Suppressor macrophage (primary cell): ENCODE data around the gene GINS1.
"Not testable (repeated sequence)": the region's sequence is repeated elsewhere in the genome, so short reads cannot be mapped to it uniquely, and the experiment has no call there.

ENCODE experiments used
- DNase-seq, 4 experiments: peaks; one replicate each; pipeline ENCODE4 v3.0.0-alpha.2; 2020 to 2022

GINS1 gene

DNA sequence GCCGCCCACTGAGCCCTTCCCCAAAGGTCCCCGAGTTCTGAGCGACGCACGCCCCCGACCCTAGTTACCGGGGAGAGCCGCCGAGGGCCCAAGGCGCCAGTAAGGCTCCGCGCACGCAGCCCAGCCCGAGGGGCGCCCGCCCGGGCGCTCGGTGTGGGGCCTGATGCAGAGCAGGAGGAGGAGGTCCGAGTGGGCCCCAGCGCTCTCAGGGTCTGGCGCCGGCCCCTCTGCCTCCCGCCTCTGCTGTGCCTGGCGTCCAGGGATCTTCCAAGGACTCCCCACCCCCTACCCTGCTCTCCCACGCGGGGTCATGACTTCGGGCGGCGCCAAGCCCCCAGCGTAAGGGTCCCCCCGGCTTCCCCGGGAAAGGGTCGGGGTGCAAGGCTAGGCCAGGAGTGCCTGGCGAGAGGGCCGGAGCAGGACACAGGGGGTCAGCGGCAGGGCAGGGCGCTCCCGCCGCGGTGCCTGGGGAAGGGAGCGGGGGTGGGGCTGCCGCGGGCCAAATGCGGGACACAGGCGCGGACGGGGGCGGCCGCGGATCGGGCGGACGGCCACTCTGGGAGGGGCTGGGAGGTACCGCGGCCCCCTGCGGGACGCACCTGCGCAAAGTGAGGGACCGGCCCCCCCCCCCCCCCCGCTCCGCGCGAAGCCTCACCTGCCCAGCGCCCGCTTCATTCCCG lies 17.5 kb upstream of the GINS1 start:
- DNase-seq = peak; percentile 16 to 66 (median 48)

DNA sequence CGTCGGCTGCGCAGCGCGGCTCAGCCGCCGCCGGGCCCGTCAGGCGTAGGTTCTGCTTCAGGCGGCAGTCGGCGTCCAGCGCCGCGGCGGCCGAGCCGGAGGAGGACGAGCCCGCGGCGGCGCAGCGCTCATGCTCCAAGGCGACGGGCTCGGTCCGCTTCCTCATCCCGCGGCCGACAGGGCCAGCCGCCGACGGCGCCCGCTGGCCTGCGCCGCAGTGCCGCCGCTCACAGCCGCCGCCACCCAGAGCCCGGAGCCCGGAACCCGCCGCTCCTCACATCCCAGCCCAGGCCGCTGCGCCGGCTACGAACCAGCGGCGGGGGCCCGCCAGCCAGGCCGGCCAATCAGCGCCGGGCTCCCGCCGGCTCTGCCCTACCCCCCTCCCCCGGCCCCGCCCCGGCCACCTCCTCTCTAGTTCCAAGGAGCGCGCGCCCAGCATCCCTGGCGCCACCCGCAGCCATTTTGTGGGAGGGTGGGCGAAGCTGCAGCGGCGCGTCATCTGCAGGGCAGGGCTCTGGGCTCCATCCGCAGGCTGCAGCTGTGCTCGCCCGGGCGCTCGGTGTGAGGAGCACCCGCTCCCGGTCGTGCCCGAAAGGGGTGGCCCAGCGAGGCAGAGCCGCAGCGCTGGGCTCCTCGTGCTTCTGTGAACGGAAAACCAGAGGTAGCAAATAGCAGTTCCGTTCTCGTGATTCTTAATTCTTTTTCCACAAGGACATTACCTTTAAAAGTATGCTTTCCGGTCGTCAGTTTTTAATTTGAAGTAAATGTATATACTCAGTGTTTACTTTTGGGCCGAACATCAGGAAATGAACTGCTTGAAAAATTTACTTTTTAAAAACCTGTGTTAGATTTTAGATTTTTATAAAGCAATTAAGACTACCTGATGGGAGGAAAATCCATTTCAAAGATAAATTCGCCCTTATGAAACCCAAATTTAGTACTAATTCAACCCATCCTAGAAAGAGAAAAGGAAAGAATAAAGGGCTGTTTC lies 16.6 kb upstream of the GINS1 start, which contains the start of gene ABHD12:
Gene ABHD12 (minus strand): TSS at position 298 of the 991 bp plus-strand sequence. CDS start 132 bp downstream, at position 166.
- DNase-seq = peak; percentile 97 to 99 (median 98)

DNA sequence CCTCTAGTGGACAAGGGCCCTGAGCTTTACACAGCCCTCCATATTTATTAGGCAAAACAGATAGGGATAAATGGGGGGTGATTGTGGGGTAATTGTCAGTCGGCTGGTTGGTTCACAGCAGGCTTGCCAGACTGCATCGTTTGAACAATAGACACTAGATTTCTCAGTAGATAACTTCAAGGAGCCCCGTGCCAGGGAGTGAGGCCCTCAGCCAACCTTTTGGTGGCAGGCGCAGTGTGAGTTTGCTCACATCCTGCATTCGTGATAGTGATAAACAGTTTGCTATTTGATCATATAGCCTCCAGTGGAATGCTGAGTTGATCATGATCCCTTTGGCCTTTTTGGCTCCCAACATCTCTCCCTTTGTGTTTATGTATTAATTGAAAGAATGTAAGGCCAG lies 13.2 kb upstream of the GINS1 start:
- DNase-seq = no peak

DNA sequence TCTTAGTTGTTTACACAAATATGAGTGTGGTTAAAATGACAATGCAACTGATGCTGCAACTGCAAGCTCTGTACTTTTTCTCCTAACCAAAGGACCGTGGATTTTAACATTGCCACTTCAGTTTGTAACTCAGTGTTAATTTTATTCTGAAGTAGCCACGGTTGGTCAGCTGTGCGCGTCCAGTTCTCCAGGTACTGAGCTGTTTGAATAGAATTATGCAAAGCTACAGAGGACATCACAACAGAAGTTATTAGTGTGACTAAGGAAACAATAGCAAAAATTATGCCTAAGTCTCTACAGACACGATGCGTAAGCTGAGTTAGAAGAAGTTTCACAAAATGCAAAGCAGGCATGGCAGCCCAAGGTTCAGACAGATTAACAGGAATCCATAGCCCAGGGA lies 12.5 kb upstream of the GINS1 start:
- no peak for DNase-seq

DNA sequence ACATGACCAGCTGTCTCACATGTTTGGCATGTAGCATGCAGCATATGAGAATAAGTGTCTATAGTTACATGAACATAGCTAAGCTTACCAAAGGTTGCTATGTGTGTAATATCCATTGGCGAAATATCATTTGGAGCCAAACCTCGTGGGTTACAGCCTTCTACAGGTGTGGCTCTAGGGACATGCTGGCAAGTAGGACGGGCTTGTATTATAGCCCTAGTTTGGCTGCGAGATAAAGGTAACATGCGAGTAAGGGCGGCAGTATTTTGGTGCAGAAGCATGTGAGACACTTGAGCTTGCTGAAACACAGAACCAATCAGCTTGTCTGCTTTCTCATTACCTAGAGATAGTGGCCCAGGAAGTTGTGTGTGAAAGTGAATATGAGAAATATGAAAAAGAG lies 10.4 kb upstream of the GINS1 start:
- no peak for DNase-seq

DNA sequence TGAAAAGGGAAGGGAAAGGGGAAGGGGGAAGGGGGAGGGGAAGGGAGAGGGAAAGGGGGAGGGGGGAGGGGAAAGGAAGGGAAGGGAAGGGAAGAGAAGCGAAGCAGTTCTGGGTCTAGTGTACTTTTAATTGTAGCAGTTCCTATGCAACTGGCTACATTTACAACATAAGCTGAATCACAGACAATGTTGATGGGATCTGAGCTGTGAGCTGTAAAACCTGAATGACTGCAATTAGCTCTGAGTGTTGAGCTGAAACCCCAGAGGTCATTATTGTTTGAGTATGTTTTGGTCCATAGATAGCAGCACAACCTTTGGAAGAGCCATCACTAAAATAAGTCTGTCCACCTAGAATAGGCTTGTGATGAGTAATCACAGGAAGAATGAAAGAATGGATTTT lies 9.7 kb upstream of the GINS1 start:
- DNase-seq = peak in 3 of 4 experiments; percentile 22 to 53 (median 24)

DNA sequence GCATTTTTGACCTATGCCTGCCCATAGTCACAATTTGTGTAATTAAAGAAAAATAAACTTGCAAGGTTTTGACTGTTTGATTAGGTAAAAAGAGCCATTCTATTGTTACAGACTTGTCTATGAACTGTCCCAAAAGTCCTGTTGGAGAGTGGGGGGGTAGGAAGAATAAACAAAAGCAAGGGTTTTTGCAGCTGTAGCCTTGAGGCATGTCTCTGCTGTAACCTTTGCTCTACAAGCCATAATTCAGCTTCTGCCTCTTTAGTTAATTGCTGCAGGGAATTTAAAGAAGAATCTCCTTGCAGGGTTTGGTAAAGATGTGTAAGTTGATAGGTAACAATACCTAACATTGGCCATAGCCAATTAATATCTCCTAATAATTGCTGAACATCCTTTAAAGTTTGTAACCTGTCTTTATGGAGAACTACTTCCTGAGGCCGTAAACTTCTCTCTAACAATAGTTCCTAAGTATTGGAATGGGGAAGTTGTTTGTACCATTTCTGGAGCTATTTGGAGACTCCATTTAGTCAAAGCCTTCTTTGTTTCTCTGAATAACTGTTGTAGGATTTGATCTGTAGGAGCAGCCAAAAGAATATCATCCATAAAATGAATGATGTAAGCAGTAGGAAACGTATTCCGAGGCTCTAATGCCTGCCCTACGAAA lies 9.0 kb upstream of the GINS1 start:
- DNase-seq = peak in 2 of 4 experiments; percentile 47 to 48

DNA sequence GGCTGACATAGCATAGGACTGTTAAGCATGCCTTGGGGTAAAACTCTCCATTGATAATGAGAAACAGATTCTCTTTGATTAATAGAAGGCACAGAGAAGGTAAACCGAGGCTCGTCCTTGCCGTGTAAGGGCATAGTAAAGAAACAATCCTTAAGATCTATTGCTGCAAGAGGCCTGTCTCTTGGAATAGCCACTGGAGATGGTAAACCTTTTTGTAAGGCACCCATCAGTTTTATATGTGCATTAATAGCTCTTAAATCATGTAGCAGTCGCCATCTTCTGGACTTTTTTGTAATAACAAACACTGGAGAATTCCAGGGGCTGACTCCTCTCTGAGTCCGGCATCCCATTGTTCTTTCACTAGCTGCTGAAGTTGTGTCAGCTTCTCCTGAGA lies 8.4 kb upstream of the GINS1 start:
- DNase-seq = peak; percentile 54 to 82 (median 77)

DNA sequence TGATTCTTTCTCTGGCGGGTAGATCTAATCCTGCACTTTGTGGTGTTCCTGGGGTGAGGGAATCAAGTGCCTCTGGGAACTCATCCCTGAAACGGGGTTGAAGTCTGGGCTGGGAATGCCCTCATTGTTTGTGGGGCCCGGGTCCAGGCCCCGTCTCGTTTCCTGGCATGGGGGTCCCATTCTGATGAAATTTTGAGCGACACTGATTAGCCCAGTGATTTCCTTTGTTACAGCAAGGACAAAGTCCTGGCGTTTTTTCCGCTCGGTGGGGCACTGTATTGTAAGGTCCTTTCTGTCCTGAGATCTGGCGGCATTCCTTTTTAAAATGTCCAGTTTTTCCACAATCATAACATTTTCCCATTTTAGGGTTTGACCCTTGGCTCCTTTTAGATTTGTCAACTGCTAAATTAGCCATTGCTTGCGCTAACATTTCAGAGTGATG lies 7.2 kb upstream of the GINS1 start:
- DNase-seq = not testable (repeated sequence)

DNA sequence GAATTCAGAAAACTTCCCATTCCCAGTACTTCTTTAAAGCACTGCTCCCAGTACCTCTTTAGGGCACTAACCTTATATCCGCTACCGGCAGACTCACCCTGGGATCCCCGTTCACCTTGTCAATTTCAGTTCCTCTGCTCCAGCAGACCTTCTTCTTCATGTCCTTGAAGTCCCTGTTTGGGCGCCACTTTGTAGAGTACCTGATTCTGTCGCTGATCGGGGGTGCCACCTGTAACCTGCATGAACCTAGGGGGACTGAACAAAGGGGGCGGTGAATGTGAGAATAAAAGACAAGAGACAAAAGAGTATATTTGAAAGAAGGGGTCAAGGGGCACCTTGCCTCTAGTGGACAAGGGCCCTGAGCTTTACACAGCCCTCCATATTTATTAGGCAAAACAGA lies 4.9 kb upstream of the GINS1 start:
- DNase-seq = peak in 1 of 4 experiments; percentile 24

DNA sequence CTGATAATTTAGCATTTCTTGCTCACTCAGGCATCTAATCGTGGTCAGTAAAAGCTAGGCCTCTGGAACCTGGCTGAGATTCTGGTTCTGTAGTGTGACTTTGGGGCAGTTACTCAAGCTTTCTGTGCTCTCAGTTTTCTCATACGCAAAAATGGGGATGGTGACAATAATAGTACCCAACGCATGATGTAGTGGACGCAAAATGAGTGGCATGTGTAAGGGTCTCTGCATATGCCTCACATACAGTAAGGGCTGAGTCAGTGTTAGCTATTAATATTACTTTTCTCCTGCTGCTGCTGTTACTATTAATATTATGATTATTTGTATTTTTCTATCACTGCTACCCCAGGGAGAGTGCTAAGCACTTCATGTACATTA lies 686 bp downstream of the GINS1 start:
- DNase-seq = no peak

DNA sequence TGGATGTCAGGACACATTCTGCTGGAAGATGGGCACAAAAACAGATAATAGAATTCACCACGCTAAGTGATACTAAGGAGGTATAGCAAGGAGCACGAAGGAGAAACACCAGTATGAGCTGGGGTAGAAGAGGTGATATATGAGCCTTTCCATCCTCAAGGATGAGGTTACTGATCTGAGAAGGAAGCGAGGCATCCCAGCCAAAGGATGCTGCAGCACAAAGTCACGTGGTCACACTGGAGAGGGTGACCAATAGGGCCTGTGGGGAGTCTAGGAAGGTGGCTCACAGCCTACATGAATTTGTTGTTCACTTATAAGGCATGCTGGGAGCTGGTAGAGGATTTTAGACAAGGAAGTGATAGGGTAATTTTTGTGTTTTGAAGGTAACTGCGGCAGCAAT lies 1.4 kb downstream of the GINS1 start:
- no peak for DNase-seq

DNA sequence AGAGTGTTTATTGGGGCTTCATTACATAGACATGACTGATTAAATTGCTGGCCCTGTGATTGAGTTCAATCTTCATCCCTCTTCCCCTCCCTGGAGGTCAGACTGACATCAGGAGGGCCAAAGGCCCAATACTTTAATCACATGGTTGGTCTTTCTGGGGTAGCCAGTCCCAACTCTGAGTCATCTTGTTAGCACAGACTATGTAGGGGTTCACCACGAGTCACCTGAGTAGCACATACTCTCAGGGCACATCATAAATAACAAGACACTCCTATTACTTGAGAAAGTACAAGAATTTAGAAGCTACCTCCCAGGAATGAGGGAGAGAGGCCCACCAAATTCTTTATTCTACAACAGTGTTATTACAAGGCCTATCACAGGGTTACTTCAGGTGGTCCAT lies 11.3 kb downstream of the GINS1 start:
- peak; percentile 24 to 61 (median 52) for DNase-seq

DNA sequence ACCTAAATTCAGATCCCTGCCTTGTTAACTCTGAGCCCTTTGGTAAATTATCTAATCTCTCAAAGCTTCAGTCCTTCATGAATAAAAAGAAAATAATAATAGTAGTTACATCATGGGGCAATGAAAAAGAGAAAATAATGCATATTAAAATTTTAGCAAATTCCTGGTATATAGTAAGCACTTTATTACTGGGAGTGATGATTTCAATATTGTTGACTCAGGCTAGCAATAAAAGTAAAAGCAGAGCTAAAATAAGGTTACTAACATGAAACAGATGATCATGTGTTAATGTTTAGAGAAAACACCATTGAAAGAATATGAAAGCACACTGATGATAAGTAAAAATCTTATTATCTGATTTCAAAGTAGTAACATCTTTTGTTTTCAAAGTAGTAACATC lies 13.6 kb downstream of the GINS1 start:
- no peak for DNase-seq

DNA sequence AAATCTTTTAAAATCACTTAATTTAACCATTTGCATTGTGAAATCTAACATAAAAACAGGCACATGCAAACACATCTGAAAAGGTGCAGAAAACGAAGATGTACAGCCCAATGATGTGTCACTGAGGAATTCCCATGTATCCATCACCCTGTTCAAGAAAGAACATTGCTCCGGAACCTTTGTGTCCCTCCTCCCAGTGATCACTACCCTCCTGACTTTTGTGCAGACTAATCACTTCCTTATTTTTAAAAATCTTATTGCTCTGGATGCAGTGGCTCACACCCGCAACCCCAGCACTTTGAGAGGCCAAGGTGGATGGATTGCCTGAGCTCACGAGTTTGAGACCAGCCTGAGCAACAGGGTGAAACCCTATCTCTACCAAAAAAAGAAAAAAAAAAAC lies 14.6 kb downstream of the GINS1 start:
- peak in 3 of 4 experiments; percentile 4 to 17 (median 16) for DNase-seq

DNA sequence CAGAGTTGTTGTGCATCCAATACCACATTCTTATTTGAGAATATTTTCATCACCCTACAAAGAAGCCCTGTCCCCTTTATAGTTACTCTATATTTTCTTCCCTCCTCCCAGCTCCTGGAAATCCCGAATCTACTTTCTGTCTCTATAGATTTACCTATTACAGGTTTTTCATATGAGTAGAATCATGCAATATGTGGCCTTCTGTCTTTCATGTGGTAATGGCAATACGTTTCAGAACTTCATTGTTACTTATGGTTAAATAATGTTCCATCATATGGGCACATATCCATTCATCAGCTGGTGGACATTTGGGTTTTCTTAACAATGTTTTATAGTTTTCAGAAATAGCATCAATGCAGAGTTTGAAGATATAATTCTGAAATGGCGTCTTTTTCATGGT lies 17.1 kb downstream of the GINS1 start:
- no peak for DNase-seq

DNA sequence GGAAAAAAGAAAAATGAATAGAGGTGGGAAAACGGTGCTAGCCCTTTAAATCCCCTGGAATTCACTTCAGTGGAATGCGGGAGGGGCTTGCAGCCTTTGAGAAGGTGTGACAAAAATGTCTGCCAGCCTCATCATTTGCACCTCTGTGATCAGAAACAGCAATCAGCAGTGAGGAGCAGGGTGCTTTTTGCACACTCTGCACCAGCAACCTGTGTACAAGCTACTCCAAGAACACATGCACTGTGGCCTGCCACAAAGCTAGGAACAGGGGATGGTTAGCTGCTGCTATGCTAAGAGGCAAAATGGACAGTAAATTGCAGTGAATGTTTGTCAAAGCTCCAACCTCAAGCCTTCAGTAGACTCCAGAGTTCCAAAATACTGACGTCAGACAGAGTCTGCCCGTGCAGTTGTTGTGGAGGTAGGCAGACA lies 29.7 kb downstream of the GINS1 start:
- DNase-seq = no peak

DNA sequence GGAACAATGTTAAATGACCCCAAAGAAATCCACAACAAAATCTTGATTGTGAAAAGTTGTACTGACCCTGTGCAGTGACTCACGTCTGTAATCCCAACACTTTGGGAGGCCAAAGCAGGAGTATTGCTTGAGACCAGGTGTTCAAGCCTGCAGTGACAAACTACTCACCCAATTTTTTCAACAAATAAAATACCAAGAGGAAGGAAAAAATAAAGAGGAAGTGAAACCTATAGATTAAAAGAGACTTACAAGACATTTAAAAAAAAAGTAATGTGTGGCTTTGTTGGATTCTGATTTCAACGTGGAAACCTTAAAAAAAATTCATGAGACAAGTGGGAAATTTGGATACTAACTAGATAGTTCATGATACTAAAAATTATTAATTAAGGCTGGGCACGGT lies 31.9 kb downstream of the GINS1 start:
- DNase-seq = peak in 2 of 4 experiments; percentile 53 to 59

DNA sequence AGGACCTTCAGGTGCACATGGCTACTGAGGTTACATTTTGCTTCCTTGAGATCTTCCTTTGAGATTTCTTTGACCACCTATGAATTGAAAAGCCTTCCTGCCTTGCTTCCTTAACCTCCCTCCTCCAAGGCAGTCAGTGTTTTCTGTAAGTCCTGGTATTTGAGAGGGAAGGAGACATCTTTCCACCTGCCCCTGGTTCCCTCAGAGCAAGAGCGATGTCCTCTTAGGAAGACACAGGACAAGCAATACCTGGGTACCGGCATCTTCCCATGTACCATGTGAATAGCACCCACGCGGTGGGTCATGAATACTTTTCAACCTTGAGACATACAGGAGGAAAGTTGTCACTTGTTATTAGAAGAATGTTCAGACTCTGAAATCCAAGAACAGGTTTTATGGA lies 37.1 kb downstream of the GINS1 start:
- DNase-seq = no peak

DNA sequence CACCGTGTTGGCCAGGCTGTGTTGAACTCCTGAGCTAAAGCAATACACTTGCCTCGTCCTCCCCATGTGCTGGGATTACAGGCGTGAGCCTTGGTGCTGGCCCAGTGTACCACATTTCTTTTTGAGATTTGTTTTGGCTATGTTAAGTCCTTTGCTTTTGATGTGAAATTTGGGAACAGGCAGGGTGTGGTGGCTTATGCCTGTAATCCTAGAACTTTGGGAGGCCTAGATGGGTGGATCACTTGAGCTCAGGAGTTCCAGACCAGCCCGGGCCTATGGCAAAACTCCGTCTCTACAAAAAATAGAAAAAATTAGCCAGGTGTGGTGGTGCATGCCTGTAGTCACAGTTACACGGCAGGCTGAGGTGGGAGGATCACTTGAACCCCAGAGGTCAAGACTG lies 40.2 kb downstream of the GINS1 start:
- DNase-seq = no peak

DNA sequence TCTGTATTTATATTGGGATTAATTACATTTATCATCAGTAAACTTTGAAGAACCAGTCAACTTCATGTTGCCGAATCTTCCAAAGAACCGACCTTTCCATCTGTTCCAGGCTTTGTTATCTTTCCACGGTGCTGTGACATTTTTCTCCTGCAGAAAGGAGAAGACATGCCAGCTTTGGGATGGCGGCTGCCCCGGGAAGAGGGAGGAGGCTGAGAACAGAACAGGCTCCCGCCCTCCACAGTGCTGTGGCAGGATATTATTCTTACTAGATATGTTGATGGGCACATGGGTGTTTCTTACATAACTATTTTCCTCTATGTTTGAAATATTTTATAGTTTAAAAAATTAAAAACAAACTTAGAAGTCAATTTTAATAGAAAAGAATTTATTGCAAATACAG lies 44.9 kb downstream of the GINS1 start:
- DNase-seq = no peak

DNA sequence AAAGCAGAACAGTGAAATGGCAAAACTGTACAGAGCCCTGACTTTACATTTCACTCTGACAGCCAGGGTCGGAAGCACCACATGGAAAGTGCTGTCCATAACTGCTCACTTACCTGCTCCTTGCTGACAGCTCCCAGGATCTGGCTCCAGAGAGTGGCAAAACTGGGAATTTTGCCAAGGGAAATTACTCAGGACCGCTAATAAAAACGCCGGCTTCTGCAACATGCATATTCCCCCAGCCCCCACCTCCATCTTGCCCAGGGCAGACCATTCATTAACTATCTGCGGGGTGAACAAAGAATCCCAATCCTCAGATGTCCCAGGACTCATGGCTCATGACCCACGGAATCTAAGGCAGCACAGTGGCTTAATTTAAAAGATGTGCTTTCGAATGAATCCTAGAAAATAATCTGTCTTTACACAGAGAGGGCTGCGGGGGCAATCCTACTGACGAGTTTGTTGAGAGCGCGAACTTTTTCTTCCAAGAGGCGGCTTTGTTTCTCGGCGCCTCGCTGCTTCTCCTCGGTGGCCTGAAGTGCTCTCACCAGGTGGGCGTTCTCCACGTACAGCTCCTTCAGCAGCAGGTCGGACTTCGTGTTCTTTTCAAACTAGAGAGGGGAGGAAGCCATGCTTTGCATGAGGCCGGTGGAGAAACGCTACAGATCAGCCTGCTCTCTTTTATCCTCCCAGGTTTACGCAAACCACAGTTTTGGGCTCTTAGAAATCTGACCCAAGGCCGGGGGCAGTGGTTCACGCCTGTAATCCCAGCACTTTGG lies 45.8 kb downstream of the GINS1 start:
- no peak for DNase-seq
